Limb (tissue), 2 donors: ENCODE data around the gene PCDHB11.
"Not testable (repeated sequence)": the region's sequence is repeated elsewhere in the genome, so short reads cannot be mapped to it uniquely, and the experiment has no call there.

Experiments
- DNase-seq, 2 donors: peaks; one replicate each; pipeline ENCODE4 v3.0.0-alpha.2; 2016; ENCODE audit errors: extremely low spot score in 2 of 2

PCDHB11 gene

GRCh38 chr5:141236516-141237313, 37.3 kb downstream of the PCDHB11 start:
- DNase-seq = no peak

- DNase-seq = no peak
These were observed 42.1 kb downstream of the PCDHB11 start for GRCh38 chr5:141241496-141241895.

DNA sequence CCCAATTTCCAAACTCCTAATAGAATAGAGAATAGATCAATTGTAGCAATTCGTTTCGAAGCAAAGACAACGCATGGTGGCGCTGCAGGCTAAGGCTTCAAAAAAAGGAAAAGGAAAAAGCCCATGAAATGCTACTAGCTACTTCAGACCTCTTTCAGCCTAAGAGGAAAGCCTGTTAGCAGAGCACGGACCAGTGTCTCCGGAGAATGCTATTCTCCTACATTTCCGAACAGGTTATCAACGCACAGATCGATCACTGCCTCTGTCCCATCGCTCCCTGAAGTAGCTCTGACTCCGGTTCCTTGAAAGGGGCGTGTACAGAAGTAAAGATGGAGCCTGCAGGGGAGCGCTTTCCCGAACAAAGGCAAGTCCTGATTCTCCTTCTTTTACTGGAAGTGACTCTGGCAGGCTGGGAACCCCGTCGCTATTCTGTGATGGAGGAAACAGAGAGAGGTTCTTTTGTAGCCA, 45.9 kb downstream of the PCDHB11 start, which contains the start of gene PCDHB15:
TSS of gene PCDHB15 (plus strand) at position 146 of the 468 bp plus-strand sequence. CDS start at position 330, 184 bp downstream.
- peak in 1 of 2 donors; percentile 45 for DNase-seq

- DNase-seq = not testable (repeated sequence)
These were observed 47.5 kb downstream of the PCDHB11 start for GRCh38 chr5:141246971-141247370.

DNA sequence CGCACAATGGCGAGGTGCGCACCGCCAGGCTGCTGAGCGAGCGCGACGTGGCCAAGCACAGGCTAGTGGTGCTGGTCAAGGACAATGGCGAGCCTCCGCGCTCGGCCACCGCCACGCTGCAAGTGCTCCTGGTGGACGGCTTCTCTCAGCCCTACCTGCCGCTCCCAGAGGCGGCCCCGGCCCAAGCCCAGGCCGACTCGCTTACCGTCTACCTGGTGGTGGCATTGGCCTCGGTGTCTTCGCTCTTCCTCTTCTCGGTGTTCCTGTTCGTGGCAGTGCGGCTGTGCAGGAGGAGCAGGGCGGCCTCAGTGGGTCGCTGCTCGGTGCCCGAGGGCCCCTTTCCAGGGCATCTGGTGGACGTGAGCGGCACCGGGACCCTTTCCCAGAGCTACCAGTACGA, 48.0 kb downstream of the PCDHB11 start:
- DNase-seq = not testable (repeated sequence)

DNA sequence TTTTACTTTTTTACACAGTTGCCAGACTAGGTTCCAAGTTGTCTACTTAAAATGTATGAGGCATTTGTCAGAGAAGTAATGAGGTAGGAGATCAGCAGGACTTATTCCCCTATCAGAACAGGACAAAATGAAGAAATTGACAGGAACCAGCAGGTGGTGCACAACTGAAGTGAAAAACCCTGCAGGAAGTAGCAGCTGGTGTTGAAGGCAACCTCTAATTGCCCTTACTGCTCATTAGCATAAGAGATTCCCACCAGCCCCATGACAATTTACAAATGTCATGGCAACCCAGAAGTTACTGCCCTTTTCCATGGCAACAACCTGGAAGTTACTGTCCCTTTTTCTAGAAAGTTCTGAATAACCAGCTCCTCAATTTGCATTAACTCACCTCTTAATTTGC, 51.1 kb downstream of the PCDHB11 start:
- no peak for DNase-seq
